GM21737 (cell line): ENCODE data around the gene BEST4.
A peak's percentile ranks its signal among the peaks of the same experiment; 100 is the strongest.
"Not testable (repeated sequence)": the region's sequence is repeated elsewhere in the genome, so short reads cannot be mapped to it uniquely, and the experiment has no call there.

Experiments
- ATAC-seq: cut with Tn5 transposase; IDR thresholded peaks from one replicate; pipeline ENCODE4 v1.9.1; 2021; ENCODE audit warnings: mild to moderate bottlenecking, moderate library complexity; ENCODE audit not compliant: unreplicated experiment

Gene BEST4

GRCh38 chr1:44803062-44803311, 15.0 kb upstream of the BEST4 start:
- ATAC-seq: no peak

- ATAC-seq: no peak
These were observed 14.5 kb upstream of the BEST4 start for GRCh38 chr1:44802306-44803061.

GRCh38 chr1:44801491-44802305, 13.7 kb upstream of the BEST4 start:
- no peak for ATAC-seq

GRCh38 chr1:44799770-44800584, 12.0 kb upstream of the BEST4 start, which contains the start of gene PLK3:
PLK3 (plus strand) TSS chr1:44800377; CDS start chr1:44800464, 87 bp downstream.
- ATAC-seq: peak; percentile 81

- ATAC-seq: no peak
These were observed 10.8 kb upstream of the BEST4 start for GRCh38 chr1:44798481-44799365.

- not testable (repeated sequence) for ATAC-seq
These were observed 9.9 kb upstream of the BEST4 start for GRCh38 chr1:44797886-44798285.

- ATAC-seq: no peak
These were observed 4.9 kb upstream of the BEST4 start for GRCh38 chr1:44792736-44793502.

GRCh38 chr1:44790968-44791801, 3.2 kb upstream of the BEST4 start:
- ATAC-seq: no peak

- no peak for ATAC-seq
These were observed 464 bp downstream of the BEST4 start for GRCh38 chr1:44787506-44787905.

GRCh38 chr1:44786841-44787426, 1.0 kb downstream of the BEST4 start:
- ATAC-seq: no peak

GRCh38 chr1:44786138-44786840, 1.7 kb downstream of the BEST4 start:
- ATAC-seq: no peak

GRCh38 chr1:44785501-44786137, 2.4 kb downstream of the BEST4 start:
- ATAC-seq: no peak

GRCh38 chr1:44785029-44785380, 3.0 kb downstream of the BEST4 start:
- no peak for ATAC-seq

- no peak for ATAC-seq
These were observed 3.6 kb downstream of the BEST4 start for GRCh38 chr1:44784094-44785028.

- ATAC-seq: no peak
These were observed 4.3 kb downstream of the BEST4 start for GRCh38 chr1:44783697-44784093.

- ATAC-seq: no peak
These were observed 7.3 kb downstream of the BEST4 start for GRCh38 chr1:44780583-44781121.
